ENCODE data around the gene NCKAP5. TPM values are rescaled to one million over a fixed set of nuclear protein-coding genes. Genes with fewer than 3 reads are reported as not detected.

Gene NCKAP5
- total and polyA plus RNA-seq, 2 donors (not counting 1 experiment from before 2014, with no cell fraction given) = not detected

GRCh38 chr2:132668987-132669907, 899.0 kb downstream of the NCKAP5 start:
- ChIA-PET CTCF (interaction anchor here (1.5 kb wide), 1 partner anchor 9 kb away, joined by 3 read pairs; no protein-coding TSS in a partner anchor), POLR2A (no interaction called here)
- intact Hi-C loops (cut with micrococcal nuclease) = no loop called here
- DNase-seq (peak; percentile 7), ATAC-seq (ENCODE audit: low read depth) (no peak)
- no peak overlapping the region for H3K4me3 ChIP-seq (ENCODE audit: control extremely low read depth in 1 of 5, extremely low read depth in 1 of 5, insufficient read depth in 1 of 5, low read depth in 2 of 5, low read length in 4 of 5)
- no peaks in the 10 kb centered on the region for H3K9me3 Mint-ChIP-seq (ENCODE audit: insufficient read depth)
- H3K27me3 ChIP-seq (replicated peaks in 1 of 4; ENCODE audit: control extremely low read depth in 1 of 4, control insufficient read depth in 3 of 4, insufficient read depth in 4 of 4, low read length in 3 of 4) = peaks cover 0 to 38% (median 13%) of the 10 kb centered on the region in 4 experiments
- H3K27ac ChIP-seq (ENCODE audit: low read length in 2 of 2) = no peak overlapping the region
- H3K4me1 Mint-ChIP-seq = peaks cover 9% of the 10 kb centered on the region
- H3K9me3 ChIP-seq (ENCODE audit: control extremely low read depth in 1 of 3, control insufficient read depth in 2 of 3, insufficient read depth in 1 of 3, low read length in 2 of 3) = peaks cover 0 to 12% (median 0%) of the 10 kb centered on the region in 3 donors
- peak overlapping the region; percentile 47 for H3K4me3 Mint-ChIP-seq
- H3K27me3 Mint-ChIP-seq = peaks cover 40% of the 10 kb centered on the region
- no peaks in the 10 kb centered on the region for H4K20me1 ChIP-seq (ENCODE audit: control insufficient read depth, insufficient read depth, low read length, poor library complexity, severe bottlenecking)
- no peak overlapping the region for H3K9ac ChIP-seq (ENCODE audit: low read length)
- peak overlapping the region; percentile 38 for H3K4me2 ChIP-seq (replicated peaks; ENCODE audit: low read depth, low read length, poor library complexity, severe bottlenecking)
- no peaks in the 10 kb centered on the region for H3K79me2 ChIP-seq (ENCODE audit: control insufficient read depth, insufficient read depth, low read length)
- H3K36me3 ChIP-seq (replicated peaks in 1 of 2; ENCODE audit: control extremely low read depth in 1 of 2, control insufficient read depth in 1 of 2, extremely low read depth in 1 of 2, insufficient read depth in 2 of 2, low read length in 1 of 2) = no peaks in the 10 kb centered on the region
- H2AFZ ChIP-seq (ENCODE audit: insufficient read depth, low read depth, low read length, poor library complexity, severe bottlenecking) = no peak overlapping the region
- WGBS (ENCODE audit: insufficient coverage) = 7% methylated on average over 80 of the region's 80 CpGs
- TF ChIP-seq, protein P1, sequence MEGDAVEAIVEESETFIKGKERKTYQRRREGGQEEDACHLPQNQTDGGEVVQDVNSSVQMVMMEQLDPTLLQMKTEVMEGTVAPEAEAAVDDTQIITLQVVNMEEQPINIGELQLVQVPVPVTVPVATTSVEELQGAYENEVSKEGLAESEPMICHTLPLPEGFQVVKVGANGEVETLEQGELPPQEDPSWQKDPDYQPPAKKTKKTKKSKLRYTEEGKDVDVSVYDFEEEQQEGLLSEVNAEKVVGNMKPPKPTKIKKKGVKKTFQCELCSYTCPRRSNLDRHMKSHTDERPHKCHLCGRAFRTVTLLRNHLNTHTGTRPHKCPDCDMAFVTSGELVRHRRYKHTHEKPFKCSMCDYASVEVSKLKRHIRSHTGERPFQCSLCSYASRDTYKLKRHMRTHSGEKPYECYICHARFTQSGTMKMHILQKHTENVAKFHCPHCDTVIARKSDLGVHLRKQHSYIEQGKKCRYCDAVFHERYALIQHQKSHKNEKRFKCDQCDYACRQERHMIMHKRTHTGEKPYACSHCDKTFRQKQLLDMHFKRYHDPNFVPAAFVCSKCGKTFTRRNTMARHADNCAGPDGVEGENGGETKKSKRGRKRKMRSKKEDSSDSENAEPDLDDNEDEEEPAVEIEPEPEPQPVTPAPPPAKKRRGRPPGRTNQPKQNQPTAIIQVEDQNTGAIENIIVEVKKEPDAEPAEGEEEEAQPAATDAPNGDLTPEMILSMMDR (IDR thresholded peaks at IDR 0.05) = no peak
- TF ChIP-seq EZH2 (IDR thresholded peaks at IDR 0.05; ENCODE audit: borderline replicate concordance, insufficient read depth, low read depth, low read length, poor library complexity, severe bottlenecking) = no peak
- H3K27ac Mint-ChIP-seq = no peak overlapping the region
- H3K4me1 ChIP-seq (ENCODE audit: control insufficient read depth in 2 of 2, insufficient read depth in 2 of 2, low read length in 2 of 2) = no peaks in the 10 kb centered on the region
